DOHH2 (cell line): Measurements from ENCODE around the gene SRP19.

Experiments
- EZH2phosphoT487 ChIP-seq: fragments of 200-600 bp; sonication (generic); IDR thresholded peaks from 2 replicates; pipeline ENCODE4 v1.6.1; 2017; ENCODE audit warnings: borderline replicate concordance, mild to moderate bottlenecking, antibody characterized with exemption, low read length, moderate library complexity, mixed read lengths
- TF ChIP-seq, protein P1 (sequence below): fragments of 200-600 bp; sonication (generic); IDR thresholded peaks from one replicate; pipeline ENCODE4 v1.5.1; 2014; ENCODE audit warnings: antibody characterized with exemption, mild to moderate bottlenecking, low read depth, low read length; ENCODE audit not compliant: poor library complexity, severe bottlenecking

GRCh38 chr5:112895682-112896081, 34.6 kb downstream of the SRP19 start:
- TF ChIP-seq, protein P1, sequence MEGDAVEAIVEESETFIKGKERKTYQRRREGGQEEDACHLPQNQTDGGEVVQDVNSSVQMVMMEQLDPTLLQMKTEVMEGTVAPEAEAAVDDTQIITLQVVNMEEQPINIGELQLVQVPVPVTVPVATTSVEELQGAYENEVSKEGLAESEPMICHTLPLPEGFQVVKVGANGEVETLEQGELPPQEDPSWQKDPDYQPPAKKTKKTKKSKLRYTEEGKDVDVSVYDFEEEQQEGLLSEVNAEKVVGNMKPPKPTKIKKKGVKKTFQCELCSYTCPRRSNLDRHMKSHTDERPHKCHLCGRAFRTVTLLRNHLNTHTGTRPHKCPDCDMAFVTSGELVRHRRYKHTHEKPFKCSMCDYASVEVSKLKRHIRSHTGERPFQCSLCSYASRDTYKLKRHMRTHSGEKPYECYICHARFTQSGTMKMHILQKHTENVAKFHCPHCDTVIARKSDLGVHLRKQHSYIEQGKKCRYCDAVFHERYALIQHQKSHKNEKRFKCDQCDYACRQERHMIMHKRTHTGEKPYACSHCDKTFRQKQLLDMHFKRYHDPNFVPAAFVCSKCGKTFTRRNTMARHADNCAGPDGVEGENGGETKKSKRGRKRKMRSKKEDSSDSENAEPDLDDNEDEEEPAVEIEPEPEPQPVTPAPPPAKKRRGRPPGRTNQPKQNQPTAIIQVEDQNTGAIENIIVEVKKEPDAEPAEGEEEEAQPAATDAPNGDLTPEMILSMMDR = no peak
- TF ChIP-seq EZH2phosphoT487 = no peak
